ENCODE data around the gene OR7A10. TPM values are rescaled to one million over a fixed set of nuclear protein-coding genes. Genes with fewer than 3 reads are reported as not detected.

Gene OR7A10
- total RNA-seq, 1 experiment from 2014 or later = not detected

- TF ChIP-seq ZNF121 (CRISPR knock-in tag; IDR thresholded peaks at IDR 0.05) (no peak), SP1 (CRISPR knock-in tag; conservative IDR thresholded peaks at IDR 0.05) (no peak)
Measured at GRCh38 chr19:14889994-14890642, 41.4 kb upstream of the OR7A10 start (continued).

- H3K4me1 Mint-ChIP-seq = 0 out of 2 replicates have a peak, but pooled peaks cover 5% of the 10 kb centered on the region
- CTCF ChIA-PET = interaction anchor here (5.0 kb wide), 1 partner anchor 99 kb away, joined by 36 read pairs; no protein-coding TSS in a partner anchor
- H3K9me3 Mint-ChIP-seq = peaks cover 8% of the 10 kb centered on the region
Measured at GRCh38 chr19:14886032-14886431, 37.3 kb upstream of the OR7A10 start, which contains the start of gene OR7A17. OR7A17 (minus strand) TSS chr19:14886132; CDS start chr19:14881355, 4,777 bp downstream.

More at GRCh38 chr19:14886032-14886431, 37.3 kb upstream of the OR7A10 start, which contains the start of gene OR7A17:
- TF ChIP-seq ZNF317 (CRISPR knock-in tag; IDR thresholded peaks at IDR 0.05; ENCODE audit: borderline replicate concordance, low read depth) (no peak), CTCF (IDR thresholded peaks at IDR 0.05) (no peak), ZBTB43 (CRISPR knock-in tag; IDR thresholded peaks at IDR 0.05) (no peak), TEAD1 (CRISPR knock-in tag; IDR thresholded peaks at IDR 0.05) (no peak), IRF1 (CRISPR knock-in tag; IDR thresholded peaks at IDR 0.05) (no peak), HMGA2 (CRISPR knock-in tag; IDR thresholded peaks at IDR 0.05) (no peak), SOX15 (CRISPR knock-in tag; IDR thresholded peaks at IDR 0.05) (no peak), ZNF423 (CRISPR knock-in tag; IDR thresholded peaks at IDR 0.05) (no peak), NFE2L1 (CRISPR knock-in tag; IDR thresholded peaks at IDR 0.05) (no peak), TP53 (CRISPR knock-in tag; IDR thresholded peaks at IDR 0.05) (no peak), ZNF671 (CRISPR knock-in tag; IDR thresholded peaks at IDR 0.05) (no peak), ARID4B (CRISPR knock-in tag; IDR thresholded peaks at IDR 0.05; ENCODE audit: borderline replicate concordance) (no peak), CREB1 (CRISPR knock-in tag; IDR thresholded peaks at IDR 0.05) (no peak), FOXP1 (CRISPR knock-in tag; IDR thresholded peaks at IDR 0.05; ENCODE audit: borderline replicate concordance) (no peak), RORB (CRISPR knock-in tag; IDR thresholded peaks at IDR 0.05) (no peak), ZNF396 (CRISPR knock-in tag; IDR thresholded peaks at IDR 0.05; ENCODE audit: borderline replicate concordance) (no peak), ZNF425 (CRISPR knock-in tag; conservative IDR thresholded peaks at IDR 0.05) (no peak), NR1H2 (CRISPR knock-in tag; IDR thresholded peaks at IDR 0.05) (no peak), SMAD3 (CRISPR knock-in tag; IDR thresholded peaks at IDR 0.05; ENCODE audit: borderline replicate concordance) (no peak), TEAD4 (CRISPR knock-in tag; IDR thresholded peaks at IDR 0.05) (no peak)
- ATAC-seq (no peak), DNase-seq (ENCODE audit: low spot score) (no peak)
- Mint-ChIP-seq H3K27ac (no peak within 1 kb of the TSS), H3K4me3 (no peak within 1 kb of the TSS), H3K27me3 (ENCODE audit: low read depth) (peaks cover 19% of the 10 kb centered on the region), H3K36me3 (no peaks in the 10 kb centered on the region)
- POLR2A ChIA-PET = interaction anchor here (0.6 kb wide), 1 partner anchor 99 kb away, joined by 4 read pairs; no protein-coding TSS in a partner anchor
